ENCODE data around the gene HRH4. TPM values are rescaled to one million over a fixed set of nuclear protein-coding genes. Genes with fewer than 3 reads are reported as not detected.

The HRH4 gene
- total and polyA plus RNA-seq, 9 donors: 0.06 to 0.08 TPM; not detected in 7

- no peaks in the 10 kb centered on the region for H3K4me1 ChIP-seq (ENCODE audit: insufficient read depth)
- no peaks in the 10 kb centered on the region for H3K9me3 ChIP-seq
- no peak for TF ChIP-seq POLR2A (IDR thresholded peaks at IDR 0.05)
- no peak for TF ChIP-seq EP300 (IDR thresholded peaks at IDR 0.05)
- TF ChIP-seq CTCF (IDR thresholded peaks at IDR 0.05): no peak
- H3K4me3 ChIP-seq: no peak overlapping the region
- DNase-seq: no peak
- intact Hi-C loops (cut with DNase I): no loop called here
- WGBS, 3 donors: 88 to 91% (median 91%) methylated on average over 2 of the region's 2 CpGs
- H3K27ac ChIP-seq: no peak overlapping the region
- no peaks in the 10 kb centered on the region for H3K36me3 ChIP-seq
- no peaks in the 10 kb centered on the region for H3K27me3 ChIP-seq
Observed at GRCh38 chr18:24474406-24474805, 14.0 kb downstream of the HRH4 start.

- intact Hi-C loops (cut with DNase I): no loop called here
- H3K9me3 ChIP-seq: no peaks in the 10 kb centered on the region
- H3K27me3 ChIP-seq: no peaks in the 10 kb centered on the region
- 91 to 92% (median 91%) methylated on average over 6 of the region's 6 CpGs for WGBS, 3 donors
- no peak for TF ChIP-seq EP300 (IDR thresholded peaks at IDR 0.05)
- TF ChIP-seq POLR2A (IDR thresholded peaks at IDR 0.05): no peak
- TF ChIP-seq CTCF (IDR thresholded peaks at IDR 0.05): no peak
- H3K4me3 ChIP-seq: no peak overlapping the region
- DNase-seq: no peak
- H3K4me1 ChIP-seq (ENCODE audit: insufficient read depth): no peaks in the 10 kb centered on the region
- H3K36me3 ChIP-seq: no peaks in the 10 kb centered on the region
- no peak overlapping the region for H3K27ac ChIP-seq
Observed at GRCh38 chr18:24475926-24476589, 15.6 kb downstream of the HRH4 start.

GRCh38 chr18:24479371-24479770 lies 18.9 kb downstream of the HRH4 start:
- 77 to 86% (median 82%) methylated on average over 7 of the region's 7 CpGs for WGBS, 3 donors
- no peaks in the 10 kb centered on the region for H3K27me3 ChIP-seq
- intact Hi-C loops (cut with DNase I): no loop called here
- no peak overlapping the region for H3K4me3 ChIP-seq
- H3K4me1 ChIP-seq (ENCODE audit: insufficient read depth): no peaks in the 10 kb centered on the region
- no peak overlapping the region for H3K27ac ChIP-seq
- TF ChIP-seq CTCF (IDR thresholded peaks at IDR 0.05): no peak
- no peak for TF ChIP-seq POLR2A (IDR thresholded peaks at IDR 0.05)
- no peak for TF ChIP-seq EP300 (IDR thresholded peaks at IDR 0.05)
- DNase-seq: no peak
- no peaks in the 10 kb centered on the region for H3K9me3 ChIP-seq
- H3K36me3 ChIP-seq: no peaks in the 10 kb centered on the region

- Histone ChIP-seq H3K27ac (no peak overlapping the region), H3K27me3 (no peaks in the 10 kb centered on the region), H3K36me3 (no peaks in the 10 kb centered on the region), H3K9me3 (no peaks in the 10 kb centered on the region), H3K4me1 (ENCODE audit: insufficient read depth) (no peaks in the 10 kb centered on the region), H3K4me3 (no peak overlapping the region)
- TF ChIP-seq CTCF (IDR thresholded peaks at IDR 0.05) (no peak), POLR2A (IDR thresholded peaks at IDR 0.05) (no peak), EP300 (IDR thresholded peaks at IDR 0.05) (no peak)
- no peak for DNase-seq
- intact Hi-C loops (cut with DNase I): no loop called here
- WGBS, 3 donors: 92 to 93% (median 93%) methylated on average over 5 of the region's 5 CpGs
Observed at GRCh38 chr18:24482821-24483220, 22.4 kb downstream of the HRH4 start.

All from ovary (tissue), 9 donors.